Measurements from ENCODE around the gene PAQR8. TPM values are rescaled to one million over a fixed set of nuclear protein-coding genes. Genes with fewer than 3 reads are reported as not detected.

The PAQR8 gene
- total RNA-seq, 1 experiment from 2014 or later, result 3.0 TPM

DNA sequence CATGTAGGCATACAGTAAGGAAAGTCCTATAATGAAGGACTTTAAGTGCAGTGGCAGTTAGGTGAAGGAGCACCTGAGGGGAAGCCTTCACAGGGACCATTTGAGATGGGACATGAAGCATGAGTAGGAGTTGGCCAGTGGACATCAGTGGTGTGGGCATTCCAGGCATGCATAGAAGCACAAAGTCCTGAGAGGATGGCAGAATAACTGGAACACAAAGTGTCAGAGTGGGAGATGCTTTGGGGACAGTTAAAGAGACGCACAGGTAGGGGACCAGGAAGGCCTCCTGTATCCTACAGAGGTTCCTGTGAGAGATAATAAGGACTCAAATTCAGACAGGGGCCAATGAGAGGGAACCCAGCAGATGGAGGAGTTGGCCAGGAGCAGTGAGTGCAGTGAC lies 31.8 kb downstream of the PAQR8 start:
- Histone ChIP-seq H3K9ac (ENCODE audit: extremely low read depth, insufficient read length, low read length) (no peak overlapping the region), H4K20me1 (ENCODE audit: control insufficient read depth, insufficient read depth, insufficient read length) (no peaks in the 10 kb centered on the region), H2BK12ac (ENCODE audit: insufficient read length, low read depth, low read length) (no peak overlapping the region), H3K79me2 (ENCODE audit: insufficient read depth, low read length) (no peaks in the 10 kb centered on the region), H2BK20ac (ENCODE audit: low read depth, low read length, poor library complexity, severe bottlenecking) (no peak overlapping the region), H2BK5ac (ENCODE audit: insufficient read length, low read length) (no peak overlapping the region), H3K4me2 (ENCODE audit: insufficient read depth, insufficient read length, low read length) (no peak overlapping the region), H3K27me3 (ENCODE audit: insufficient read depth, low read length) (no peaks in the 10 kb centered on the region), H2BK15ac (ENCODE audit: low read depth, low read length) (no peak overlapping the region), H4K5ac (ENCODE audit: insufficient read length, low read depth, low read length) (no peak overlapping the region), H2AK5ac (ENCODE audit: insufficient read length, low read length) (no peak overlapping the region), H3K14ac (ENCODE audit: insufficient read depth, low read length) (no peak overlapping the region), H3K79me1 (ENCODE audit: insufficient read depth, low read depth, low read length, poor library complexity, severe bottlenecking) (no peaks in the 10 kb centered on the region), H2BK120ac (ENCODE audit: low read depth, low read length, poor library complexity, severe bottlenecking) (no peak overlapping the region), H3K23me2 (ENCODE audit: insufficient read length, low read depth, low read length, poor library complexity, severe bottlenecking) (no peaks in the 10 kb centered on the region), H3K4ac (ENCODE audit: low read depth, low read length) (no peak overlapping the region), H3K9me3 (ENCODE audit: control insufficient read depth, low read depth, low read length) (no peaks in the 10 kb centered on the region), H3K23ac (ENCODE audit: insufficient read length, low read depth, low read length) (no peak overlapping the region), H3K18ac (ENCODE audit: insufficient read length, low read depth, low read length) (no peak overlapping the region), H4K8ac (replicated peaks; ENCODE audit: insufficient read length, low read depth, low read length) (no peak overlapping the region), H2AFZ (ENCODE audit: low read length) (no peak overlapping the region), H3K56ac (ENCODE audit: insufficient read length, low read depth, low read length) (no peak overlapping the region), H3K4me1 (ENCODE audit: insufficient read depth, low read length) (no peaks in the 10 kb centered on the region; the same call in 1 of the 2 replicates), H3K27ac (ENCODE audit: insufficient read length, low read depth, low read length) (no peak overlapping the region), H3T11ph (ENCODE audit: low read length) (no peak overlapping the region), H4K91ac (ENCODE audit: insufficient read length, low read depth, low read length) (no peak overlapping the region)
- TF ChIP-seq, protein P1, sequence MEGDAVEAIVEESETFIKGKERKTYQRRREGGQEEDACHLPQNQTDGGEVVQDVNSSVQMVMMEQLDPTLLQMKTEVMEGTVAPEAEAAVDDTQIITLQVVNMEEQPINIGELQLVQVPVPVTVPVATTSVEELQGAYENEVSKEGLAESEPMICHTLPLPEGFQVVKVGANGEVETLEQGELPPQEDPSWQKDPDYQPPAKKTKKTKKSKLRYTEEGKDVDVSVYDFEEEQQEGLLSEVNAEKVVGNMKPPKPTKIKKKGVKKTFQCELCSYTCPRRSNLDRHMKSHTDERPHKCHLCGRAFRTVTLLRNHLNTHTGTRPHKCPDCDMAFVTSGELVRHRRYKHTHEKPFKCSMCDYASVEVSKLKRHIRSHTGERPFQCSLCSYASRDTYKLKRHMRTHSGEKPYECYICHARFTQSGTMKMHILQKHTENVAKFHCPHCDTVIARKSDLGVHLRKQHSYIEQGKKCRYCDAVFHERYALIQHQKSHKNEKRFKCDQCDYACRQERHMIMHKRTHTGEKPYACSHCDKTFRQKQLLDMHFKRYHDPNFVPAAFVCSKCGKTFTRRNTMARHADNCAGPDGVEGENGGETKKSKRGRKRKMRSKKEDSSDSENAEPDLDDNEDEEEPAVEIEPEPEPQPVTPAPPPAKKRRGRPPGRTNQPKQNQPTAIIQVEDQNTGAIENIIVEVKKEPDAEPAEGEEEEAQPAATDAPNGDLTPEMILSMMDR (conservative IDR thresholded peaks at IDR 0.05), result no peak
- Mint-ChIP-seq H3K4me3 (no peak overlapping the region), H3K4me1 (peaks cover 6 to 10% of the 10 kb centered on the region in 2 experiments), H3K9me3 (no peaks in the 10 kb centered on the region; a peak in 2 of 5 replicates), H3K27me3 (ENCODE audit: low read depth) (no peaks in the 10 kb centered on the region), H3K27ac (no peak overlapping the region), H3K36me3 (ENCODE audit: insufficient read depth in 1 of 3, low read depth in 3 of 3) (no peaks in the 10 kb centered on the region)
- WGBS (ENCODE audit: extremely low coverage, insufficient read length, low lambda C conversion rate), result no CpG with 5 or more reads among the region's 1 CpG
- no peak for DNase-seq

All from H9 (cell line).